Ovary (tissue), 9 donors: ENCODE measurements around the gene WDR1. TPM values are rescaled to one million over a fixed set of nuclear protein-coding genes. Genes with fewer than 3 reads are reported as not detected.

ENCODE experiments used
- DNase-seq, 5 donors: peaks; one replicate each; pipeline ENCODE4 v3.0.0-alpha.2; 2019 to 2020
- H3K27ac ChIP-seq, 2 donors: fragments of 200-600 bp; one replicate each; pipeline versions ENCODE4 v1.5.1 to v1.8.0; 2019 to 2022
- H3K27me3 ChIP-seq: fragments of 200-600 bp; one replicate; pipeline ENCODE4 v1.8.0; 2022
- H3K36me3 ChIP-seq: fragments of 200-600 bp; sonication (generic); one replicate; pipeline ENCODE4 v1.5.1; 2019
- H3K4me1 ChIP-seq: one replicate; pipeline ENCODE4 v1.8.1; 2013; ENCODE audit warnings: mild to moderate bottlenecking, moderate library complexity; ENCODE audit not compliant: insufficient read depth
- H3K4me3 ChIP-seq: fragments of 200-600 bp; sonication (generic); one replicate; pipeline ENCODE4 v1.5.1; 2017
- H3K9me3 ChIP-seq, 2 donors: fragments of 200-600 bp in 1 of 2; sonication (generic) in 1 of 2; one replicate each; pipeline versions ENCODE4 v1.5.1 to v1.8.1; 2013 to 2019; ENCODE audit warnings: mild to moderate bottlenecking in 1 of 2, moderate library complexity in 1 of 2
- CTCF ChIP-seq, 3 donors: fragments of 450-650 bp in 2 of 3; fragments of 200-600 bp in 1 of 3; IDR thresholded peaks; one replicate each; pipeline versions ENCODE4 v1.5.1 to v1.8.0; 2016 to 2022; ENCODE audit warnings: antibody characterized with exemption in 3 of 3, mild to moderate bottlenecking in 1 of 3
- EP300 ChIP-seq: sonication (generic); formaldehyde crosslinking; IDR thresholded peaks from one replicate; pipeline ENCODE4 v1.6.1; 2017; ENCODE audit warnings: antibody characterized with exemption
- POLR2A ChIP-seq: fragments of 450-650 bp; IDR thresholded peaks from one replicate; pipeline ENCODE4 v1.6.1; 2017; ENCODE audit warnings: antibody characterized with exemption, mild to moderate bottlenecking, moderate library complexity
- WGBS, 3 donors: extraction: QIAGEN DNeasy Blood & Tissue Kit in 1 of 3; methylation state at CpG; one replicate each; pipeline versions ENCODE4 v1.1.5 to v1.1.7; 2013 to 2017; 5-methylcytosine and 5-hydroxymethylcytosine counted together
- intact Hi-C, 4 donors: fragments of 100-400 bp; cut with DNase I; formaldehyde crosslinking; loops; one replicate each; pipeline versions ENCODE4 v1.11.0 to v1.15.1; 2022 to 2023
- polyA plus RNA-seq, 2 donors: library from polyadenylated mRNA; stranded (reverse); fragments of 200-250 nt in 1 of 2; fragments of 350-450 nt in 1 of 2; fragmentation: Illumina TruSeq in 1 of 2; extraction: RNeasy Lipid Tissue Mini Kit (QIAGEN cat#74804) in 1 of 2; gene quantifications; one replicate each; pipeline ENCODE4 v1.2.3, GENCODE V29; 2013 to 2014
- total RNA-seq, 7 donors: library from RNA; depleted of rRNA in 2 of 7; stranded (reverse); fragments of >200 nt in 2 of 7; fragmentation: NEBNext Ultra II Directional in 3 of 7; extraction: Animal tissue kit (Norgen Biotek cat#: 25700) in 3 of 7; gene quantifications; one replicate each; pipeline versions ENCODE4 v1.1.0 to v1.2.4, GENCODE V29; 2016 to 2023
- donor health status: DM: no; HTN: no; CAD: no; lungs with moderate emphysema.
- donor health status: DM: no; HTN: no; CAD: no.
- donor health status: Bipolar disorder and iron deficiency.
- donor health status: DM: yes; HTN: yes; CAD: no.
- donor health status: DM: no; HTN: no; CAD: no.
- donor health status: DM: yes; HTN: yes; CAD: no.

The WDR1 gene
- total and polyA plus RNA-seq, 9 donors, result 67.2 to 352 (median 260) TPM

GRCh38 chr4:10056334-10057022 is 60.1 kb downstream of the WDR1 start:
- no peak for TF ChIP-seq EP300
- TF ChIP-seq POLR2A, result no peak
- no peak for TF ChIP-seq CTCF (IDR thresholded peaks at IDR 0.05)
- no peaks in the 10 kb centered on the region for H3K9me3 ChIP-seq
- no peak for DNase-seq
- H3K4me3 ChIP-seq, result no peak overlapping the region
- WGBS, 3 donors, result 57 to 60% (median 58%) methylated on average over 8 of the region's 8 CpGs
- no peaks in the 10 kb centered on the region for H3K4me1 ChIP-seq
- intact Hi-C loops, result no loop called here
- no peaks in the 10 kb centered on the region for H3K27me3 ChIP-seq
- H3K36me3 ChIP-seq, result no peaks in the 10 kb centered on the region
- H3K27ac ChIP-seq, result no peak overlapping the region

- intact Hi-C loops, result no loop called here
- TF ChIP-seq EP300, result no peak
- no peak for TF ChIP-seq POLR2A
- TF ChIP-seq CTCF (IDR thresholded peaks at IDR 0.05), result no peak
- H3K4me3 ChIP-seq, result no peak overlapping the region
Measured at GRCh38 chr4:10055871-10056270, 60.7 kb downstream of the WDR1 start.

GRCh38 chr4:10054571-10055041 is 62.0 kb downstream of the WDR1 start:
- TF ChIP-seq POLR2A, result no peak
- no peak for TF ChIP-seq EP300
- TF ChIP-seq CTCF (IDR thresholded peaks at IDR 0.05), result no peak
- DNase-seq, result no peak
- Histone ChIP-seq H3K27ac (no peak overlapping the region), H3K4me1 (no peaks in the 10 kb centered on the region), H3K27me3 (no peaks in the 10 kb centered on the region), H3K36me3 (no peaks in the 10 kb centered on the region), H3K4me3 (no peak overlapping the region), H3K9me3 (no peaks in the 10 kb centered on the region)
- WGBS, 3 donors, result 44 to 47% (median 45%) methylated on average over 4 of the region's 4 CpGs
- intact Hi-C loops, result no loop called here

More at GRCh38 chr4:10055871-10056270, 60.7 kb downstream of the WDR1 start:
- no peaks in the 10 kb centered on the region for H3K4me1 ChIP-seq
- 80 to 93% (median 83%) methylated on average over 4 of the region's 4 CpGs for WGBS, 3 donors
- H3K9me3 ChIP-seq, result no peaks in the 10 kb centered on the region
- no peak for DNase-seq
- no peaks in the 10 kb centered on the region for H3K27me3 ChIP-seq
- H3K36me3 ChIP-seq, result no peaks in the 10 kb centered on the region
- H3K27ac ChIP-seq, result no peak overlapping the region

GRCh38 chr4:10053635-10054453 is 62.8 kb downstream of the WDR1 start:
- intact Hi-C loops, result no loop called here
- Histone ChIP-seq H3K36me3 (no peaks in the 10 kb centered on the region), H3K4me3 (no peak overlapping the region), H3K4me1 (no peaks in the 10 kb centered on the region), H3K27me3 (no peaks in the 10 kb centered on the region), H3K9me3 (no peaks in the 10 kb centered on the region), H3K27ac (no peak overlapping the region)
- no peak for DNase-seq
- TF ChIP-seq EP300, result no peak
- no peak for TF ChIP-seq POLR2A
- TF ChIP-seq CTCF (IDR thresholded peaks at IDR 0.05), result no peak
- 91 to 94% (median 91%) methylated on average over 8 of the region's 8 CpGs for WGBS, 3 donors
